Natural killer cell treated with Interleukin-12 subunit alpha and Interleukin-12 subunit beta and Interleukin-15 and Interleukin-18, amount 100 ng/mL, for 72 hours (primary cell): ENCODE data around the gene NALCN. TPM values are rescaled to one million over a fixed set of nuclear protein-coding genes. Genes with fewer than 3 reads are reported as not detected.

Experiments
- ATAC-seq, 2 donors: fragments of 150-1000 bp; cut with Tn5 transposase in 1 of 2; sonication (Bioruptor Pico), chemical (Tn5 transposase) in 1 of 2; 2 replicates each; pipeline ENCODE4 v1.10.0; 2021
- DNase-seq: peaks from one replicate; pipeline ENCODE4 v3.0.0; 2022; ENCODE audit warnings: low spot score
- H3K27ac Mint-ChIP-seq, 2 donors: 1 replicate in 1 of 2; 2 replicates in 1 of 2; pipeline ENCODE4 v1.8.0; 2022; ENCODE audit warnings: mixed read lengths in 2 of 2, mild to moderate bottlenecking in 1 of 2, moderate library complexity in 1 of 2
- H3K27me3 Mint-ChIP-seq, 2 donors: 1 replicate in 1 of 2; 2 replicates in 1 of 2; pipeline ENCODE4 v1.8.0; 2022; ENCODE audit warnings: mixed read lengths in 2 of 2
- H3K36me3 Mint-ChIP-seq: one replicate; pipeline ENCODE4 v1.8.0; 2022; ENCODE audit warnings: mixed read lengths
- H3K4me1 Mint-ChIP-seq, 2 donors: 1 replicate in 1 of 2; 2 replicates in 1 of 2; pipeline ENCODE4 v1.8.0; 2022; ENCODE audit warnings: low read depth in 2 of 2, mixed read lengths in 2 of 2, mild to moderate bottlenecking in 1 of 2
- H3K4me3 Mint-ChIP-seq: one replicate; pipeline ENCODE4 v1.8.0; 2022; ENCODE audit warnings: mixed read lengths
- H3K9me3 Mint-ChIP-seq: 2 replicates; pipeline ENCODE4 v1.8.0; 2022; ENCODE audit warnings: mixed read lengths
- total RNA-seq, 2 donors: library from RNA; stranded (reverse); gene quantifications; one replicate each; pipeline ENCODE4 v1.2.3, GENCODE V29; 2022

Gene NALCN
- total RNA-seq, 2 donors from 2014 or later, result not detected

GRCh38 chr13:101267656-101268055 is 148.7 kb downstream of the NALCN start:
- DNase-seq (no peak), ATAC-seq (peak in 1 of 2 donors; percentile 53)
- no peaks in the 10 kb centered on the region for H3K4me1 Mint-ChIP-seq
- no peaks in the 10 kb centered on the region for H3K9me3 Mint-ChIP-seq
- H3K27me3 Mint-ChIP-seq, result no peaks in the 10 kb centered on the region
- H3K27ac Mint-ChIP-seq, result no peak overlapping the region
- H3K36me3 Mint-ChIP-seq, result no peaks in the 10 kb centered on the region
- H3K4me3 Mint-ChIP-seq, result no peak overlapping the region

- no peaks in the 10 kb centered on the region for H3K27me3 Mint-ChIP-seq
- H3K4me3 Mint-ChIP-seq, result no peak overlapping the region
- no peaks in the 10 kb centered on the region for H3K36me3 Mint-ChIP-seq
- DNase-seq (no peak), ATAC-seq (no peak)
- no peak overlapping the region for H3K27ac Mint-ChIP-seq
- H3K4me1 Mint-ChIP-seq, result no peaks in the 10 kb centered on the region
- H3K9me3 Mint-ChIP-seq, result peaks cover 5% of the 10 kb centered on the region
Measured at GRCh38 chr13:101265934-101266333, 150.4 kb downstream of the NALCN start.

DNA sequence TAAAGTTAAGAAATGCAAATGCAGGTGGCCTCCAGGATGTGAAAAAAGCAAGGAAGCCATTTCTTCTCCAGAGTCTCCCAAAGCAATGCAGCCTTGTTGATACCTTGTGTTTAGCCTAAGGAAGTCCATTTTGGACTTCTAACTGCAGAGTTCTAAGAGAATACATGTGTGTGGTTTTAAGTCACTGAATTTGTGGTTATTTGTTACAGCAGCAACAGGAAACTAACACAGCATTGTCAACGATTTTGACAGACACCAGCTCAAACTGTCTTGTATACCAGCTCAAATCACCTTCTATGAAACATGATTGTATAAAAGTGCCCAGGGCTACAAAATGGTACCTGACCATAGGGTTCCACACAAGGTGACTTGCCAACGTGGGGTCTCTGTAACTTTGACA is 151.4 kb downstream of the NALCN start:
- no peaks in the 10 kb centered on the region for H3K36me3 Mint-ChIP-seq
- H3K27ac Mint-ChIP-seq, result no peak overlapping the region
- H3K27me3 Mint-ChIP-seq, result peaks cover 0 to 8% of the 10 kb centered on the region in 2 donors
- H3K4me1 Mint-ChIP-seq, result no peaks in the 10 kb centered on the region
- DNase-seq, result no peak
- ATAC-seq, result no peak
- H3K9me3 Mint-ChIP-seq, result peaks cover 5% of the 10 kb centered on the region
- no peak overlapping the region for H3K4me3 Mint-ChIP-seq

DNA sequence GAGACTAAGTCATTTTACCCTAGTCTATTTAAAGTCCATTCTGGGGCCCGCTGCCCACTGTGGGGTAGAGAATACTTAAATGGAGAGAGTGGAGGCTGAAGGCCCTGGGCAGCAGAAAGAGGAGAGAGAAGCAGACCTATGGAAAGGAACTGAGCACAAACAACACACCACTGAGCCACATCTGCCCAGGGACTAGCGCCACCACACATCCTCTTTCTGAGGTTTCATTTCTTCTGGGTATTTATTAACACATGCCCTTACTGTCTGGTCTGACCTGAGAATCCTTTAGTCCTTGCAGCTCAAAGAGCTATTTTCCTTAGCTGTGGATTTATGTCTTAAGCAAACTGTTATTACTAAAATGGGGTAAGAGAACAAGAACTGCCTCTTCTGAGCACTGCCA is 154.0 kb downstream of the NALCN start:
- H3K27ac Mint-ChIP-seq, result no peak overlapping the region
- peaks cover 5% of the 10 kb centered on the region for H3K9me3 Mint-ChIP-seq
- H3K4me3 Mint-ChIP-seq, result no peak overlapping the region
- no peak for DNase-seq
- no peaks in the 10 kb centered on the region for H3K36me3 Mint-ChIP-seq
- H3K4me1 Mint-ChIP-seq, result no peaks in the 10 kb centered on the region
- ATAC-seq, result no peak
- H3K27me3 Mint-ChIP-seq, result peaks cover 0 to 8% of the 10 kb centered on the region in 2 donors

DNA sequence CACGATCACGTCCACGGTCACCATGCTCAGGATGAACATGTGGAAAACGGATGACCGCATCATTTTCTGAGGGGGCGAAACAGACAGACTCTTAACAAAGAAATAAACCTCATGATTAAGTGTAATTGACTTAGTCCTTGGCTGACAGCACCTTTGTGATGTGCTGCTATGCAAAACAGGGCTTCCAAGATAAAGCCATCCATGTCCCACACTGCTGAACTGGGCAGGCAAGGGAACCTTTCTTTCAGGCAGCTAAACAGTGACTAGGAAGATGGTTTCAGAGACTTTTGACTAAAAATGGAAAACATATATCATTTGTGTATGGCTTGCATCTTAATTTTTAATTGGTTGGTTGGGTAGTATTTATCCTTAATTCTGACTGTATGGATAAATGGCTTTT is 157.8 kb downstream of the NALCN start:
- Mint-ChIP-seq H3K4me1 (no peaks in the 10 kb centered on the region), H3K4me3 (no peak overlapping the region), H3K27ac (no peak overlapping the region), H3K36me3 (no peaks in the 10 kb centered on the region), H3K27me3 (peaks cover 0 to 8% of the 10 kb centered on the region in 2 donors), H3K9me3 (peaks cover 11% of the 10 kb centered on the region)
- DNase-seq, result no peak
- ATAC-seq, result no peak

GRCh38 chr13:101258071-101258470 is 158.2 kb downstream of the NALCN start:
- peaks cover 11% of the 10 kb centered on the region for H3K9me3 Mint-ChIP-seq
- peaks cover 0 to 8% of the 10 kb centered on the region in 2 donors for H3K27me3 Mint-ChIP-seq
- ATAC-seq, result peak; percentile 85 to 98
- H3K36me3 Mint-ChIP-seq, result no peaks in the 10 kb centered on the region
- H3K4me1 Mint-ChIP-seq, result no peaks in the 10 kb centered on the region
- no peak for DNase-seq
- H3K27ac Mint-ChIP-seq, result no peak overlapping the region
- no peak overlapping the region for H3K4me3 Mint-ChIP-seq

- H3K27me3 Mint-ChIP-seq, result no peaks in the 10 kb centered on the region
- ATAC-seq, result no peak
- H3K4me3 Mint-ChIP-seq, result no peak overlapping the region
- H3K36me3 Mint-ChIP-seq, result no peaks in the 10 kb centered on the region
- no peak overlapping the region for H3K27ac Mint-ChIP-seq
- no peak for DNase-seq
- peaks cover 7% of the 10 kb centered on the region for H3K9me3 Mint-ChIP-seq
- H3K4me1 Mint-ChIP-seq, result no peaks in the 10 kb centered on the region
Measured at GRCh38 chr13:101248739-101249514, 167.4 kb downstream of the NALCN start.

DNA sequence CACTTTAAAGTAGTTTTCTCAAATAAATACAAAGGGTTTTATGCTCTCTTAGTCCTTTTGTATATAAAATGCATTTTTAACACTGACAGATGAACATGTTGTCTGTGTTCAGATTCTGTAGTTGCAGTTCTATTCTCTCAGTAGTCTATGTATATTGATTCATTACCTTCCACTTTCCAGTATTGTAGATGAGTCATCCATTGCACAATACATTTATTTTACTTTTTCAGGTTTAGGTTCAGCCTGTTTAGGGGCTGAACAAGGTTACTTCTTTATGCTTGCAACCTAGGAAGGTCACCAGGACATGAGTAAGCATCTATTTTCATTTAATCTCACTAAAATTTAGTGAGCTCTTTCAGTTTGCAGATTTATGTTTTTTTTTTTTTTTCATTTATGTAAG is 173.6 kb downstream of the NALCN start:
- no peak for DNase-seq

GRCh38 chr13:101238555-101238954 is 177.8 kb downstream of the NALCN start:
- Mint-ChIP-seq H3K9me3 (peaks cover 3% of the 10 kb centered on the region), H3K27me3 (no peaks in the 10 kb centered on the region), H3K4me1 (no peaks in the 10 kb centered on the region), H3K36me3 (no peaks in the 10 kb centered on the region), H3K27ac (no peak overlapping the region), H3K4me3 (no peak overlapping the region)
- DNase-seq (no peak), ATAC-seq (no peak)

More for the DNA sequence above, 173.6 kb downstream of the NALCN start:
- H3K27ac Mint-ChIP-seq, result no peak overlapping the region
- H3K27me3 Mint-ChIP-seq, result no peaks in the 10 kb centered on the region
- no peaks in the 10 kb centered on the region for H3K36me3 Mint-ChIP-seq
- peaks cover 3% of the 10 kb centered on the region for H3K9me3 Mint-ChIP-seq
- ATAC-seq, result no peak
- H3K4me3 Mint-ChIP-seq, result no peak overlapping the region
- no peaks in the 10 kb centered on the region for H3K4me1 Mint-ChIP-seq

DNA sequence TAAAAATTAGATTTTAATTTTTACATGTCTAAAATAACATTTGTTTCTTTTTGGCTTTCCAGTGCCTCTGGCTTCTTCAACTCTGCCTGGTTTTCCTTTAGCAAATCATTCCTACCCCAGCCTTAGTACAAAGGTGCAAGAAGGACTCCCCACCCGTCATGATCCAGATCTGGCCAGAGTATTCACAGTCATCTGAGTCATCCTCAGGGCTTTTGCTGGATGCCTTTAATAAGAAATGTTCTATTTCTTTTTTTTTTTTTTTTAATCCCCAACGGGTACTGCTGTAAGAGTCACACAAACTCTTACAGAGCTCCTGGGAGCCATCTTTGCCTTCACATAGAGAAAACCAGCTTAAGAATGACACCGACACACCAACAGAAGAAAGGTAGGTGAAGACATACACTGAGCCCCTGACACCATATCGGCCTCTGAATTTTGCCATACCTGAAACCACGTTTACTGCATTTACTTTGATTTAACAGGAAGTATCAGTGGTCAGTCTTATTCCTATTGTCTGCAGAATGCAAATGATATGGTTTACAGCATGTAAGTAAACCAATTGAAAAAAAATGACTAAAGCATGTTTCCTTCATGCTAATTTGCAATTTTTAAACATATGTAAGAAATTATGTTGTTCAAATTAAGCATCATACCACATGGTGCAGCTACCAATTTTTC is 184.4 kb downstream of the NALCN start:
- DNase-seq (no peak), ATAC-seq (no peak)
- peaks cover 3% of the 10 kb centered on the region for H3K9me3 Mint-ChIP-seq
- no peak overlapping the region for H3K4me3 Mint-ChIP-seq
- no peaks in the 10 kb centered on the region for H3K27me3 Mint-ChIP-seq
- H3K36me3 Mint-ChIP-seq, result no peaks in the 10 kb centered on the region
- no peak overlapping the region for H3K27ac Mint-ChIP-seq
- no peaks in the 10 kb centered on the region for H3K4me1 Mint-ChIP-seq

- H3K4me3 Mint-ChIP-seq, result no peak overlapping the region
Measured at GRCh38 chr13:101230271-101230890, 185.9 kb downstream of the NALCN start.

DNA sequence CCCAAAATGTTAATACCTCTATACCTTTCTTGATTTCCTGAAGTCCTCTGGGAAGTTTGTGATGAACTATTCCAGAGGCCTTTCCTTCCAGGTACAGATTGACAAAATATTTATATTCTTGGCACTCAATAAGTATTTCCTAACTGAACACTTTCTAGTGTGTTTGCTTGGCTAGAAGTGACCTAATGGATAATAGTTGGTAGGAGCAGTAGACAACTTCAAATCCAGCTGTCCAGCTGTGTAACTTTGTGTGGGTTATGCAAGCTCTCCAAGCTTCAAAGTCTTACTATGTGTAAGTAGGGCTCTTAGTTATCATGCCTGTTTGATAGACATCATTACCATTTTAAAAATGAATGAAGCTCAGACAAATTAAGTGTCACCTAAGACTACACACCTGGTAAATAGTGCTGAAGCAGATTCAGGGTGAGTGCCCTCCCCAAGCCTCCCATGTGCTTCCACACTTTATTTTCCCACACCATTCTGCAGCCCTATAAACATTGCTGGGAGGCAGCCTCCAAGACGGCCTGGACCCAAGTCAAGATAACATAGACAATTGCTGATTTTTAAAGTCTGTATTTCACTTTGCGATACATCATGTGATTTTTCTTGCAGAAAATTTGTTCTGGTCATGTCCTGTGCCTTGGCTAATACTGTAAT is 196.6 kb downstream of the NALCN start:
- Mint-ChIP-seq H3K27me3 (no peaks in the 10 kb centered on the region), H3K9me3 (peaks cover 3% of the 10 kb centered on the region), H3K4me3 (no peak overlapping the region), H3K27ac (no peak overlapping the region), H3K36me3 (no peaks in the 10 kb centered on the region), H3K4me1 (no peaks in the 10 kb centered on the region)
- DNase-seq (no peak), ATAC-seq (no peak)

More at GRCh38 chr13:101230271-101230890, 185.9 kb downstream of the NALCN start:
- DNase-seq (no peak), ATAC-seq (no peak)
- no peaks in the 10 kb centered on the region for H3K4me1 Mint-ChIP-seq
- peaks cover 8% of the 10 kb centered on the region for H3K9me3 Mint-ChIP-seq
- no peaks in the 10 kb centered on the region for H3K36me3 Mint-ChIP-seq
- no peaks in the 10 kb centered on the region for H3K27me3 Mint-ChIP-seq
- H3K27ac Mint-ChIP-seq, result no peak overlapping the region

DNA sequence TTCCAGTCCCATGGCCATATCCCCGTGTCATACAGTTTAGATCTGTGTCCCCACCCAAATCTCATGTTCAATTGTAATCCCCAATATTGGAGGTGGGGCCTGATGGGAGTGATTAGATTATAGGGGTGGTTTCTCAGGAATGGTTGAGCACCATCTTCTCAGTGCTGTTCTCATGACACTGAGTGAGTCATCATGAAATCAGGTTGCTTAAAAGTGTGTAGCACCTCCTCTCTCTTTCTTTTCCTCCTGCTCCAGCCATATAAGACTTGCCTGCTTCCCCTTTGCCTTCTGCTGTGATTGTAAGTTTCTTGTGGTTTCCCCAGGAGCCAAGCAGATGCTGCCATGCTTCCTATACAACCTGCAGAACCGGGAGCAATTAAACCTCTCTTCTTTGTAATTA is 197.8 kb downstream of the NALCN start:
- Mint-ChIP-seq H3K4me3 (no peak overlapping the region), H3K4me1 (no peaks in the 10 kb centered on the region), H3K9me3 (peaks cover 3% of the 10 kb centered on the region), H3K27me3 (no peaks in the 10 kb centered on the region), H3K27ac (no peak overlapping the region), H3K36me3 (no peaks in the 10 kb centered on the region)
- DNase-seq, result no peak
- no peak for ATAC-seq

DNA sequence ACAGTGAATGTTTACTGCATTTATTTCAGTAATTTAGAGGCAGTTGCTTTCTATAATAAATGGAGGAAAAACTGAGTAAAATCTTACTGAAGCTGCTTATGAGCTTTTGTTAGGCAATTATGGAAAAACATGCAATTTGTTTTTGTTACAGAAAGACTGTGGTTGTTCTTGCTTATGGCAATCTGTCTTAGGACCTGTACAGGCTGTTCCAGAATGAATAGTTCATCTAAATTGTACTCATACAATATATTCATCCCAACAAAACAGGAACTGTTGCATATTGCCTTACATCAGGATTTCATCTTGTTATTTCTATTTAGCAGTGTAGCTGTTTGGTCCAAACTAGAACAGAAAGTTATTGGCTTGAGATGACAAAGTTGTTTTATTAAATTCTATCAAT is 199.2 kb downstream of the NALCN start:
- no peaks in the 10 kb centered on the region for H3K4me1 Mint-ChIP-seq
- no peak overlapping the region for H3K27ac Mint-ChIP-seq
- H3K4me3 Mint-ChIP-seq, result no peak overlapping the region
- DNase-seq (no peak), ATAC-seq (no peak)
- H3K36me3 Mint-ChIP-seq, result no peaks in the 10 kb centered on the region
- peaks cover 8% of the 10 kb centered on the region for H3K9me3 Mint-ChIP-seq
- no peaks in the 10 kb centered on the region for H3K27me3 Mint-ChIP-seq
